AG04449 (cell line): Measurements from ENCODE around the gene MYO1B.

Experiments
- CTCF ChIA-PET: fragments of 350-600 bp; formaldehyde crosslinking; extraction: SDS; loops from one replicate; lab custom pipeline; 2021; ENCODE audit warnings: antibody characterized with exemption; lab: Yijun Ruan, JAX
- POLR2A ChIA-PET: fragments of 400-600, 350-600 bp; formaldehyde crosslinking; extraction: SDS; loops from one replicate; lab custom pipeline; 2020; ENCODE audit warnings: antibody characterized with exemption, inconsistent platforms; lab: Yijun Ruan, JAX
- DNase-seq: peaks from one replicate; pipeline ENCODE4 v3.0.0-alpha.2; 2010; ENCODE audit warnings: low read depth, low spot score
- H3K4me3 ChIP-seq: 2 replicates; pipeline ENCODE4 v1.5.1; 2011; ENCODE audit warnings: low read depth, mild to moderate bottlenecking, control low read depth, low read length
- CTCF ChIP-seq: IDR thresholded peaks from one replicate; pipeline ENCODE4 v1.5.1; 2011; ENCODE audit warnings: mild to moderate bottlenecking, moderate library complexity, low read length, control low read depth, inconsistent platforms; ENCODE audit not compliant: insufficient read depth; ENCODE audit errors: missing control alignments

MYO1B gene

DNA sequence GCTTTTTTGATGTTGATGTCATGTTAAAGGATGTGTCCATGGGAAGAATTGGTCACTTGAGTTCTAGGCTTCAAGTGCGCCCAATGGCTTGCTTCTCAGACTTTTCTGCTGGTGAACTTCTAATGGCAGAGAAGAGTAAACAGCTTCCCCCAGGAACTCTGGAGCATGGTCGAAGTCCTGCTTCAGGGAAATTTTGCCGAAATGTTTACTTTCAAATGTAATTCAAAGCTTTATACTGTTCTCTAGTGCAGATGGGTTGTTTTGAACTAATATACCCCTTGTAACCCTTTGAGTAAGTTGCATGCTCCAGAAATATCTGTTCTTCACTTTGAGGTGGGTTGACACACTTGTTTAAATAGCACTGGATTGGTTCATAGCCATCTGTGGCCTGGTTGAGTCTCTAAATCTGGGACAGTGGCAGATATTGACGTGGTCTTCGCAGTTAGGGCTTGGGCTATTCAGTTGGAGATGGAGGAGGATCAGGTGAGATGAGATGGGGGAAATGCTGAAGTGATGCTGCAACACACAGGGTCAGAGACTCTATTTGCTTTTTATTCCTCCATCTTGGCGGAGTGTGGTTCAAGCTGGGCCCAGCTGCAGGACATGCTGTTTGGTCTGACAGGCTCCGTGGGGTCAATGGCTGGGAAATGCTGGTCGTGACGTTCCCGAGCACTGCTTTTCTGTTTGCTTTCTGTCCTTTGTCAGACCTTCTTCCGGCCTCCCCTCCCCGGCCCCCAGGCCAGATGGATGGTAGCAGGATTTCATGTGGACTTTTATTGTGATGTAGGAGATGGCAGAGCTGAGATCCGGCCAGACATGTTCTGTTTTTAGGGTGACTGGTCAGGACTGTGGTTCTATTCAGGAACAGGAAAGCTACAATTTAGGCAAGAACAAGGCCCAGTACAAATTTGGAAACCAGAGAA, 35.9 kb downstream of the MYO1B start:
- CTCF ChIA-PET, result interaction anchor here (1.0 to 1.3 kb wide), 2 partner anchors 28 to 117 kb away, joined by 3 to 4 read pairs; no protein-coding TSS in a partner anchor
- no peak for DNase-seq
- no peak for TF ChIP-seq CTCF

GRCh38 chr2:191285252-191285651, 40.0 kb downstream of the MYO1B start:
- no peak for TF ChIP-seq CTCF
- DNase-seq, result no peak
- no peak overlapping the region for H3K4me3 ChIP-seq
- ChIA-PET POLR2A (no interaction called here), CTCF (no interaction called here)

More for the DNA sequence above, 35.9 kb downstream of the MYO1B start:
- POLR2A ChIA-PET, result no interaction called here
- H3K4me3 ChIP-seq, result no peak overlapping the region

GRCh38 chr2:191287820-191288219, 42.6 kb downstream of the MYO1B start:
- DNase-seq, result no peak
- no peak overlapping the region for H3K4me3 ChIP-seq
- ChIA-PET CTCF (interaction anchor here (0.7 to 1.3 kb wide), 4 partner anchors 10 to 235 kb away, joined by 3 to 5 read pairs (median 4); no protein-coding TSS in a partner anchor), POLR2A (no interaction called here)
- TF ChIP-seq CTCF, result no peak

GRCh38 chr2:191289049-191289448, 43.8 kb downstream of the MYO1B start:
- H3K4me3 ChIP-seq, result no peak overlapping the region
- CTCF ChIA-PET, result interaction anchor here (1.3 kb wide), 1 partner anchor 124 kb away, joined by 5 read pairs; no protein-coding TSS in a partner anchor
- POLR2A ChIA-PET, result no interaction called here

DNA sequence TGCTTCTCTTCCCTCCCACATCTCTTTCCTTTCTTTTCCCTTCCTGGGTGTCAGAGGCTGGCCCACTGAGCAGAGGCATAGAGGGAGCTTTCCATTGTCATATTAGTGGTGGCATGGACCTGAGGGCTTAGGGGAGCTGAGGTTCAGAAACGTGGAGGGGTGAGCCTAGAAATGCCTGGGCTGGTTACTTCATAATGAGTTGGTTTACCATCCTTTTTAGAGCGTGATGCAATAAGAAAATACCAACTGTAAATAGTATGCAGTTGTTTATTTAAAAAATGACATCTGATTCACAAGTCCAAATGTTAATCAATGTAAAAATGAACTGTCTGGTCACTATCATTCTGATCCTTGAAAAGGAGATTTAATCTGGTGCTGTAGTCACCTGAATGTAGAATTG, 46.3 kb downstream of the MYO1B start:
- no peak for TF ChIP-seq CTCF
- H3K4me3 ChIP-seq, result no peak overlapping the region
- ChIA-PET POLR2A (no interaction called here), CTCF (interaction anchor here (1.4 kb wide), 1 partner anchor 210 kb away, joined by 4 read pairs; no protein-coding TSS in a partner anchor)
- DNase-seq, result no peak

More at GRCh38 chr2:191289049-191289448, 43.8 kb downstream of the MYO1B start:
- TF ChIP-seq CTCF, result no peak
- no peak for DNase-seq

GRCh38 chr2:191292869-191293268, 47.7 kb downstream of the MYO1B start:
- POLR2A ChIA-PET, result no interaction called here
- no peak for DNase-seq
- CTCF ChIA-PET, result no interaction called here
- no peak overlapping the region for H3K4me3 ChIP-seq
- TF ChIP-seq CTCF, result no peak
